Femur (tissue), 1 donor: Measurements from ENCODE around the gene SOX13.
"Not testable (repeated sequence)": the region's sequence is repeated elsewhere in the genome, so short reads cannot be mapped to it uniquely, and the experiment has no call there.

Source experiments
- DNase-seq: peaks from one replicate; pipeline ENCODE4 v3.0.0-alpha.2; 2017

Gene SOX13

DNA sequence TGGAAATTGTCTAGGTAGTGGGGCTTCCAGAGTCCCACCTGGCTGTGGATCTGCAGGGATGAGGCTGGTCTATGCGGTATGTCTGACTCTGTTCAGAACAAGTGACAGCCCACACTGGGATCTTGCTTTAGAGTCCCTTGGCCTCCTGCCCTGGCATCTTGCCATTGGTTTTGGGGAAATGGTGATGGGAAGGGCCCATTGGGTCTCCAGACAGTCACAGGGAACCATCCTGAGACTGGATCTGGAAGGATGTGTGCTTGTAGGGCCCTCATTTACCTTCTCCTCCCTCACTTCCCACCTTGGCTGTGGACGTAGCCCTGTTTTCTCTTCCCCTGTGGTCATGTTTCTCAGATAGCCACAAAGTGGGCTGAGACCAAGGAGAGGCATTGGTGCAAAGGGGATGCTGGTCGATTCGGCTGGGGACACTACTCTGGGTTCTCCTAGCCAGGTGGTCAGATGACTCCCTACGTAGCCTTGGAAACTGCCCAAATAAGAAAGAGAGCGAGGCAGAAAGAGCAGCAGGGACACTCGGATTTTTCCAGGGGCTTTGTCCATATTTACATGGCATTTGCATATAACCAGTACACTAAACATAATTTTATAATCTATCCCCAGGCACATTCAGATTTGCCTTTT lies 15.1 kb downstream of the SOX13 start:
- no peak for DNase-seq

DNA sequence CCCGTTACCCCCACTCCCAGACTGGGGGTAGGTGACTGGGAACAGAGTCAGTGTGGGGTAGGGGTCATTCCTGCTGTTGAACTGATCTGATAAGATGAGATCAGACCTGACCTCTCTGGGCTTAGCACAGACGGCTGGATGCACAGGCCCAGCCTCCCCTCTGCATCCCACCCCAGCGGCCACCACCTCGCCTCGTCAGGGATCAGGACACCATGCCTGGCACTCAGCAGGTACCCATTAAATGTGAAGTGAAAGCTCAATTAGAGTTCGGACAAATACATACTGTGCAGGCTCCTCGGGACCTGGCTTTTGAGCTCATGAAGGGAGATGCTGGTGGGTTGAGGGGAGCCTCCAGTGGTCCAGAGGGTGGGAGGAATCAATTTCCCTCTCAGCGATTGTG lies 15.7 kb downstream of the SOX13 start:
- DNase-seq: no peak

DNA sequence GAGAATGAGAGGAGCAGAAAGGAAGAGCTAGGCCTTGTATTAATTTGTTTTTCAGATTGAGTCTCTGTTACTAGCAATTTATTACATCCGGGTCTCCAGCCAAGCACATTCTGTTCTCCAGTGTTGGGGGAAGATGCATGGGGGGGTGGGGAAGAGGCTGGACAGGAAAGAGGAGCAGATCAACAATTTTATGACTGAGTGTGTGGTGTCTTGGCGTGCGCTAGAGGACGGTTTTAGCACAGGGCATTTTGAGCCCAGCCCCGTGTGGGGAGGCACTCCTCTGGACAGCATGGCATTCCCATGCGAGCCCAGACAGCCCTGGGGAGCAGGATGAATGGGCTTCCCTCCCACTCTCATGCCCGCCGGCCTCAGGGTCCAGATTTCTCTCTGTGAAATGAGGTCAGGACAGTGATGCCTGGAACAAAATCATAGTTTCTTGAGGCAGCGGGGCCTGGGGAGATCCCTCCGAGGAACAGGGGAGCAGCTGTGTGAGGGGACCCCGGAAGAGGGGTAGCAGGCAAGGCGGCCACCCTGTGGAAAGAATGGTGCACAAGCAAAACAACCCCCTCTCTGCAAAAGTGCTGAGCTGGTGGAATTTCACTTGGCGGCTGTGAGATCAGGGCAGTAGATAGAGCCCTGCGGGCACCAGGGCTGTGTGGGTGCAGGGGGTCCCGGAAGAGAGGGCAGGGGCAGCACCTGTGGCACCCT lies 16.3 kb downstream of the SOX13 start:
- DNase-seq: no peak

DNA sequence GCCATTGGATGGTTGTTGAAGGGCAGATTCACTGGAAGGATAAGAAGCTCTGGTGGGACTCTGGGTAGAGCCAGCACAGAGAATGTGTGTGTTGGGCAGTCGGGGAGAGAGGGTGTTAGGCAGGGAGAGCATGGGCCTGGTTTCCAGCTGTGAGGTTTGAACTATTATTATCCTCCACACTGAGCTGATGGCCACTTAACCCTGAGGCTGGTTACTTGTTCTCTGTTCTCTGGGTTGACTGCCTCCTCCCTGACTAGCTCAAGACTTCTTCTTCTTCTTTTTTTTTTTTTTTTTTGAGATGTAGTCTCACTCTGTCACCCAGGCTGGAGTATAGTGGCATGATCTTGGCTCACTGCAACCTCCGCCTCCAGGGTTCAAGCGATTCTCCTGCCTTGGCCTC lies 17.2 kb downstream of the SOX13 start:
- DNase-seq: not testable (repeated sequence)

DNA sequence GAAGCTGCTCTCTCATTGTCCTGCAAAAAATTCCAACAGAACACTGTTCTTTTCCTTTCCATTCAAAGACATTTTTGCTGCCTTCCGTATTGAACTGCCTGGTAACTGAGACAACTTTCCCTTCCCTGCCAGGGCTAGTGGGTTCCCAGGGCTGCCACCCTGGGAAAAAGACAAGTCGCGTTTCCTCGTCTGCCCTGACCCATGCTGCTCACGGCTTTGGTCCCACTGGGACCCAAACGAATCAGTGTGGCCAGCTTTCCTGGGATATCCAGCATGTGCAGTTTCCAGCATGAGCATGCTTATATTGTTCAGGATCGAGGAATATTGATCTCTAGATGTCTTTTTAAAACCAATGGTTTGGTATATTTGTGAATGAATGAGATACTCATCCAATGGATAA lies 18.2 kb downstream of the SOX13 start:
- DNase-seq: no peak

DNA sequence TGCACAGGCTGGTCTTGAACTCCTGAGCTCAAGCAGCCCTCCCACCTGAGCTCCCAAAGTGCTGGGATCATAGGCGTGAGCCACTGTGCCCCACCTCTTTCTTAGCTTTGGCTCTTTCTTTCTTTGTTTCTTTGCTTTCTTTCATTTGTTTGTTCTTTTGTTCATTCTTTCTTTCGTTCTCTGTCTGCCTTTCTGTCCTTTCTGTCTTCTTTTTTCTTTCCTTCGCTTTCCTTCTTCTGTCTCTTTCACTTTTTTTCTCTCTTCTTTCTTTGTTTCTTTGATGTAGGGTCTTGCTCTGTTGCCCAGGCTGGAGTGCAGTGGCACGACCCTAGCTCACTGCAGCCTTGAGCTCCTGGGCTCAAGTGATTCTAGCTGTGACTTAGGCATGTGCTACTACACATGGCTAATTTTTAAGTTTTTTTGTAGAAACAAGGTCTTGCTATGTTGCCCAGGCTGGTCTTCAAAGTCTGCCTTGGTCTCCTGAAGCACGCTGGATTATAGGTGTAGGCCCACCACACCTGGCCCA lies 18.9 kb downstream of the SOX13 start:
- no peak for DNase-seq

DNA sequence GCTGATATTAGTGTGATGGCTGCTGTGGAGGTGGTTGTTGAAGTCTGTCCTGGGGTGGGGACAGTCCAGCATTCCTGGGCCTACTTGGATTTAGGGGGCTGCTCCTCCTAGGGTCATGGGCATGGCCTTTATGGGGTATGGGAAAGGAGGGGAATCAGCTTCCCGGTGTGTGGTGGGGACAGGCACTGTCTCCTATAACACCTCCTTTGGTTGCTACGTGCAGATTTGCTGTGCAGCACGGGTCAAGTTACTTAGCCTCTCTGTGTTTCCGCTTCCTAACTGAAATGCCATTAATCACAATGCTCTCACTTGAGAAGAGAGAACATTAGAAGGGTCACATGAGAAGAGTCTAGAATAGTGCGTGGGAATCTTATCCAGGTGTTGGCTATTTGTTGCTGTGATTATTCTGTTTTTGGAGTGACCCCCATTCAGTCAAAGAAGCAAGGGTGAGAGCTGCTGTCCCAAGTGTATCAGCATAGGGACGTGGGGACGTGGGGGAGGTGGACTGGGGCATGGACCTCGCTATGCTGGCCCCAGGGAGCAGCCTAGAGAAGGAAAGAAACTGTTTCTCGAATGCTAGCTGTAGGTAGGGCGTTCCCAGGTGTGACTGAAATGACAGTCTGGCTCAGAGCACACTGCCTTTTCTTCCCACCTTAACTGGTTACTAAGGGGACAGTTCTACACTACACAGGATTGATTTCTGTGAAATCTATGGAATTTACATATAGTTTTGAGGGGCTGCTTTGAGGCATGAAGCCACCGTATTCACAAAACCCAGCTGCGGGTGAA lies 19.9 kb downstream of the SOX13 start:
- no peak for DNase-seq

DNA sequence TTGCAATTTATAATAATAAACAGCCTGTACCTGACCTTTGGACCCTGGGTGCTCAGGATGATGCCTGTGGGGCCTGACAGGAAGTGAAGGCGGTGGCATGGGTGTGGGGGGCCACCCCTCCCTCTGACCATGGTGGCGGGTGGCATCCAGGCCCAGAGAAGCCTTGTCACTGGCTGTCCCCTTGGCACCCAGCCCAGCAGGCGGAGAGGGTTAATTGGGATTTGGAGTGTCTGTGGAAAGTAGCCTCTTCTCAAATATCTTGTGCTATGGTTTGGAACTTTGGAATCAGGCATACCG lies 20.5 kb downstream of the SOX13 start:
- DNase-seq: no peak

DNA sequence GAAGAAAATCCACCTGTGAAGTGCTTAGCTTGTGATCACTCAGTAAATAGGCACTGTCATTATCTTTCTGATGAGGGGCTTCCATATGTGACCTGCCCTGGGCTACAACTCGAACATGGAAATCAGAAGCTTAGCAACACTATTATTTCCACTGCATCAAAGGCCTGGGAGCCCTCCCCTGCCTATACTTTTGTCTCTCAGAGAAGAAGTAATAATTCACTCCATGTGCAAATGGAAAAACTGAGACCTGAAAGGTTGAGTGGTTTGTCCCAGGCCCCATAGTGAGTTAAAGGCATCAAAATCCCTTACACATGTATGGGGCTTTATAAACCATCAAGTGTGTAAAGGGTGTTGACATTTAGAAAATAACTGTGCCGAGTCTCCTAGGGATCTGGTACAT lies 20.9 kb downstream of the SOX13 start:
- no peak for DNase-seq

DNA sequence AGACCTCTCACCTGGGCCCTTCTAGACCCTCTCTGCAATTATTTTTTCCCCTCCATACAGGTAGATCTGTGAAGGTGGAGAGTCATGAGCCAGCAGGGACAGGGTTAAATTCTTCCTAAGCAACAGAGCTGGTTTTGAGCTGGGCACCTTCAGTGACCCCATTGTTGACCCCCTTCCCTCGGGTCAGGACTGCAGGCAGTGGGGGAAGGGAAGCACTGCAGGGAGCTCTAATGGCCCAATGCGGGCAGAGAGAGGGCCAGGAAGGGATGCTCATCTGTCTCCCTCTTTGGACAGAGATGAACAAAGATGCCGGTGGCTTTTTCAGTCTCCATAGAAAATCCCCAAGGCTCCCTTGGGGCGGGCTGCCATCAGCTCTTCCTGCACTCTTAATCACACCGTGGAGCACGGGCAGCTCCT lies 21.4 kb downstream of the SOX13 start:
- no peak for DNase-seq

DNA sequence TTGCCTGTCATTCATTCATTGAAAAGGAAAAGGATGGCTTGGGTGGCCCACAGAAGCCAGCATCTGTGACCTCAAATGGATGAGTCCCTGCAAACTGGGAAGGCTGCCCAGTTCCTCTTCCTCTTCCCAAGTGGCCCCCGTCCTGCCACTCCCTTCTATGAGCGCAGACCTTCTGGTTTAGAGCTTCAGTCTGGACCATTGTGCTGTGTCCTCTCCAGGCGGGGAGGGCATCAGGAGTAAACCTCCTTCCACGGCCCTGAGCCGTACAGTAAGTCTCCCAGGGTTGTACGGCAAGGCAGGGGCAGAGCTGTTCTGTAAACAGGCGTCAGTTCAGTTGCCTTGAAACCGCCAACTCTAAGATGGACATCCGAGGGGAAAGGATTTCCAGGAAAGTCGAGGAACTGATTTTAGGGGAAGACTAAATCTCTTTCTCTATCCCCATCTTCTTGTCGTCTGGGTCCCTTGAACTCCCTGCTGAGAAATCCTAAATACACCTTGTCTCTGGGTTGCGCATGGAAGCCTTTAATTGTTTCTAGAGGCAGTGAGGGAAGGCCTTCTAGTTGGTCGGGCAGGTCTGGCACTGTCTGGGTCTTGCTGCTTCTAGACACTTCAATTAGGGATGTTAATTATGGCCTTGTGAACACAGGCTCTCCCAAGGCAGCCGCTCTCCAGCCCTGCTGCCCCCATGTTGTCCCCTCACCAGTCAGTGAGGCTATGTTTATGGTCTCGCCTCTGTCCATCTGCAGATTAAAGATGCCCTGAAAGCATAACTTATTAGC lies 22.1 kb downstream of the SOX13 start:
- no peak for DNase-seq

DNA sequence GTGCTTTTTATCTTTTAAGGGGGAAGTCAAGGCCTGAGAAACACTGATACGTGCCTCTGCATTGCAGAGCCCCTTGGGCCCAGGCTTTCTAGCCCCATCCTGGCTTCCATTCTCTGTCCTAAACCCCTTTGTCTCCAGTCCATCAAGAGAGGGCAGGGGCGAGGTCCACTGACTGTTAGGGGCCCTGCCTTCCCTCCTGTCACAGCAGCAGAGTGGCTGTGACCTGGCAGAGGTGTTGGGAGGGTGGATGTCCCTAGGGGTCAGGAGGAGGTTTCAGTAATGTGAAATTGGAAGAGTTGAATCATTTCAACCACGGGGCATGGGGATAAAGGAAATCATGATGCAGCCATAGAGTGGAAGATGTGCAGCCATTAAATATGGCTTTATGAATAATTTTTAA lies 24.0 kb downstream of the SOX13 start:
- no peak for DNase-seq

DNA sequence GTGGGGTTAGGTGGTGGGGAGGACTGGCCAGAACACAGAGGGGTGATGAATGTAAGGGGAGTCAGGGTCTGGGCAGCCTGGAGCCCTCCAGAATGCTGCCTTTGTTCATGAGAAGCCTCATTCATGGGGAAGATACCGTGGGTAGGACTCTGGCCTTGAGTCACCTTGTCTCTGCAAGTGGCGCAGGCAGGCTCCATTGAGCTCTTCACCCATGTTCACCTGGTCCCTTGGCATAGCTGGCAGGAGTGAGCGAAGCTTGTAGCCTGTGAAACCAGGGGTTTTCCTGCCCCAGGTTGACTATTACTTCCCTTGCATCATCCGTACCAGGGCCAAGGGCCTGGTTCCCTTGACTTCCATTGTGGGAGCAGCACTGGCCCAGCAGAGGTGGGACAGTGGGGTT lies 25.8 kb downstream of the SOX13 start:
- DNase-seq: no peak

DNA sequence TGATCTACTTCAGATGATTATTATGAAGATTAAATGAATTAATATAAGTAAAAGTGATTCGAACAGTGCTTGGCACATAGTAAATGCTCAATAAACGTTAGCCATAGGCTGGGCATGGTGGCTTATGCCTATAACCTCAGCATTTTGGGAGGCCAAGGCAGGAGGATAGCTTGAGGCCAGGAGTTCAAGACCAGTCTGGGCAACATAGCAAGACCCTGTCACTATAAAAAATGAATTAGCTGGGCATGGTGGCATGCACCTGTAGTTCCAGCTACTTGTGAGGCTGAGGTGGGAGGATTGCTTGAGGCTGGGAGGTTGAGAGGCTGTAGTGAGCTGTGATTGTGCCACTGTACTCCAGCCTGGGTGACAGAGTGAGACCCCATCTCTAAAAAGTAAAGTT lies 26.8 kb downstream of the SOX13 start:
- DNase-seq: not testable (repeated sequence)

DNA sequence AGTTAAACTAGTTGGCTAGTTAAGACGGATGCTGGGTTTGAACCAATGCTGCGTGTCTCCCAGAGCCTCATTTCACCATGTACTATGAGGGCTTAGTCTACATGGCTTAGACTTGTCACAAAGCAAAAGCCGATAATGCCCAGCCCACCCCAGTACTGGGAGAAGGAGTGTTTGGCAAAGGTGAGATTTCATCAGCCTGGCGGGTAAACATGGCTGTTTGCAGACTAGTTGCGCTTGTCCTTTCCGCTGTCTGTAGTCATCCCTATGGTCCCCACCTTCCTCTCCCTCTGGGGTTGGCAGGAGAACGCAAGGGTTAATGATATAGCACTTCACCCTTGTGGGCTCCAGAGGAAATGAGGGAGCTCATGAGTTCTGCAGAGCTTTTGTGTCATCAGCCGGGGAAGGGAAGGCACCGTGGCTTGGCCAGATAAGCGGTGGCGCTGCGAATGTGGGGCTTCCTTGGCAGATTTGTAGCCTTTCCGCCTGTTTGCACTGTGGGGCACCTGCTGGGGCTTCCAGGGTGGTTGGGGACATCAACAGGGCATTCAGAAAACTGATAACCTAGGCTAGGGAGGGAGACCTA lies 29.2 kb downstream of the SOX13 start:
- no peak for DNase-seq

DNA sequence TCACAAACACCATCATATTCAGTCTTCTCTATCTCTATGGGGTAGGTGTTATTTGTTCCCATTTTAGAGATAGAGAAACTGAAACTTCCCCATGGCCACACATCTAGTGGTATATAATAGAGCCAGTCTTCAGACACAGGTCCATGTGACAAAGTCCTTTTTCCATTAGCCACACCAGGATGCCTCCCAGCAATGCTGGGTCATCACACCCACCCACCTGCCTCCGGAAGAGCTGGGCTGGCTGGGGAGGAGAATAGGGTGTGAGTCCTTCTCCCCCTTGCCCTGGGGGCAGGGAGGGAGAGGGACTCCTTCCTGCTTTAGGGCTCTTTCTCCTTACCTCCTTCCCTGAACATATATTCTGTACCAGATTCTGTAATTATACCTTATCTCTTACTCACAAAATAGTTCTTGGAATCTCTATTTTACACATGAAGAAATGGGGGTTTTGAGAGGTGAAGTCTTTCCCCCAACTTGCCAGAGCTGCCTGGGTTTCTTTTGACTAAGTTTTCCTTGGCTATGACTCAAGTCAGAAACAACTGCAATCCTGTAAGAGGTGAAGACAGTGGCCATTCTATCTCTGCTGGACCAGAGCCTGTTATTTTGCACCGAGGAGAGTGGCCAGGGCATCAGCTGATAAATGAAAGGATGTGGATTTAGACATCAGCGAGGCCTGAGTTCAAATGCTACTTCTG lies 30.0 kb downstream of the SOX13 start:
- no peak for DNase-seq

DNA sequence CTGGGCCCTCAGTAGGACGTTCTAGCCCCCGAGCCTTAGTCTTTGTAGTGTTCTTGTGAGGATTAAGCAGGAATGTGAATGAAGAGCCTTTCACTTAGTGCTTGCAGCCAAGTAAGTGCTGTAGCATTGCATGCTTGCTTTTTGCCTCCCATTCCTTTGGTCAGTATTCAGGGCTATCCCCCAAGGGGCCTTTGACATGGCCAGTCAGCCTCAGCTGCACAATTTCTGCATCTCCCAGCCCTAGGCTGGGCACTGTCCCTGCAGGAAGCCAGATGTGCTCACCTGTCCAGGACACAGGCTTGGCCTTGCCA lies 30.5 kb downstream of the SOX13 start:
- DNase-seq: no peak

DNA sequence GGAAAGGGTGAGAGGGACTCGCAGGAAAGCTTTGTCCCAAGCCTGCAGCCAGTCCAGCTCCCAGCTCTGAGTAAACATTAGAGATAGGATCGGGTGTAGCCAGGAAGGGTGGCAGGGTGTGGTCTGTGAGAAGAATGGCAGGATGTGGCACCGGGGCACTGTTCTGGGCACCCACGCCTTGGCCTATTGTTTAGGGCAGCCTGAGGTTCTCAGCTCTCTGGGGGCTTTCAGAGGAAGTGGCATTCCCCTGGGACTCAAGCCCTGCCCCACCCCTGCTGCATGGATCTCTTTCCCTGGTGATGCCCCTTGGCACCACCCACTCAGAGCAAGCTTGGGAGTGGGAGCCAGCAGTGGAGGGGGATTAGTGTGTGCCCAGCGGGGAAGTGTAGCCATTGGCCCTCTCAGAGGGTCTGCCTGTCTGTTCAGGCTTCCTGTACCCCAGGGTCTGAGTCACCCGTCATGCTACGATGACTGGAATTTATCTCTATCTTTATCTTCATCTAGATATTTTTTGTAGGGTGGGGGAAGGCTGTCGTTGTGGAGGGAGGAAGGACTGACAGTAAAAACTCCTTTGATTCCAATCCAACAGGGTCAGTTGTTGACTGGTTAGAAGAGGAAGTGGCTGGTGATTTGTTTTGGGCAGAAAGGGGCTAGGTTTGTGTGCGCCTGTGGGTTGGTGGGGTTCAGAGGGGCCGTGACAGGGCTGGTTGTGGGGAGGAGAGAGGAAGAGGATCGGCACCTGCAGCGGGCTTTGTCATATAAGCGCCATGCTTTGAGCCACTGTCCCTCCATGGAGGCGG lies 31.6 kb downstream of the SOX13 start:
- no peak for DNase-seq

DNA sequence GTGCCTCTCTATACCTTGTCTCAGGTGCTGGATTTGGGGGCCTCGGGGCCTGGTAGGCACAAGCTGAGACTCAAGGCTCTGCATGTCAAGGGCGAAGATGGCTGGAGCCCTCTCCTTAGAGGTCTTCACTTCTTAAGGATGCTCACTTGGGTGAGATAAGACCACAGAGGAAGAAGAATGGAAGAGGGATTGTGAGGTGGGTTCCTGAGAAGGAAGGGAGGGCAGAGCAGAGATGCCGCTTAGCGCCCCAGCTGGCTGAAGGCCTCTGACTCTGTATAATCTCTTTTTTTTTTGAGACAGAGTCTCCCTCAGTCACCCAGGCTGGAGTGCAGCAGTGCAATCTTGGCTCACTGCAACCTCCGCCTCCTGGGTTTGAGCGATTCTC lies 32.2 kb downstream of the SOX13 start:
- no peak for DNase-seq

DNA sequence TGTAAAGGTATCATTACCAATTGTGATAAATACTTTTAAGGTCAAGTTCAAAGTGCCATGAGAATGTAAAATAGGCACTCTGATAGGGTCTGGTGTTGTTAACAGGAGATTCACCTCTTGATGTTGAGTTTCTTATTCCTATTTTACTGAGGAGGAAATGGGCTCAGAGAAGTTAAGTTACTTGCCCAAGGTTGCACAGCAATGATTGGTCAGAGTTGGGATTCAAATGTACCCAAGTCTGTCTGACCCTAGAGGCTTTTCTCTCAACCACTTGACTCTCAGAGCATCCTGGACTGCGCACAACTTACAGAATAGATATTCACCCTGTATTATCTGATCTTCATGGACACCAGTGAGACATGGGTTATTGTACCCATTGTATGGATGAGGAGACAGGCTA lies 33.9 kb downstream of the SOX13 start:
- DNase-seq: no peak

DNA sequence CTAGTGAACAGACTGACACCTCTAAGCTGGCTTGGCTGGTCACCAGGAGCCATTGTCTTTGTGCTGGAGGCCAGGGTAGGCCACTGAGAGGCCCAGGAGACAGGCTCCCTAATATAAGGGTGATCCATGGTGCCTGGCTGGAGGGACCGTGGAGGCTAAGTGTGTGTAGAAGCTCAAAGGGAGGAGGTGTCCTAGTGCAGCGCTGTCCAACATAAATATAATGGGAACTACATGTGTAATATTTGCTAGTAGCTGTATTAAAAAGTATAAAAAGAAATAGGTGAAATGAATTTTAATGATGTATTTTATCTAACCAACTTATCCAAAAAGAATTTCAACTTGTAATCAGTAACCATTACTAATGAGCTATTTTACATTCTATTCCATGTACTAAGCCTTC lies 35.0 kb downstream of the SOX13 start:
- no peak for DNase-seq
